Stomach (tissue), 4 donors: Measurements from ENCODE around the gene GRIK1.

ENCODE experiments used
- CTCF ChIP-seq, 7 experiments: fragments of 450-650 bp in 4 of 7; fragments of 200-600 bp in 3 of 7; sonication (generic) in 3 of 7; IDR thresholded peaks; one replicate each; pipeline ENCODE4 v1.5.1; 2016 to 2019; ENCODE audit warnings: antibody characterized with exemption in 7 of 7, control low read depth in 2 of 7, mild to moderate bottlenecking in 1 of 7
- EP300 ChIP-seq: sonication (generic); formaldehyde crosslinking; IDR thresholded peaks from one replicate; pipeline ENCODE4 v1.6.1; 2017; ENCODE audit warnings: antibody characterized with exemption
- POLR2A ChIP-seq, 4 donors: fragments of 450-650 bp; IDR thresholded peaks; one replicate each; pipeline ENCODE4 v1.6.1; 2016; ENCODE audit warnings: antibody characterized with exemption in 4 of 4, control low read depth in 2 of 4, mild to moderate bottlenecking in 1 of 4, moderate library complexity in 1 of 4
- POLR2AphosphoS5 ChIP-seq, 3 donors: sonication (generic); formaldehyde crosslinking; IDR thresholded peaks; one replicate each; pipeline ENCODE4 v1.6.1; 2016; ENCODE audit warnings: antibody characterized with exemption in 3 of 3

GRCh38 chr21:29940361-29940760 is 565 bp upstream of the GRIK1 start:
- TF ChIP-seq POLR2AphosphoS5 (IDR thresholded peaks at IDR 0.05) (no peak), EP300 (no peak), CTCF (IDR thresholded peaks at IDR 0.05) (no peak), POLR2A (IDR thresholded peaks at IDR 0.05) (no peak)
